Gastrocnemius medialis (tissue), 4 donors: ENCODE results near the gene PLAGL2.

Experiments used
- CTCF ChIP-seq, 5 experiments: fragments of 450-650 bp in 3 of 5; fragments of 200-600 bp in 2 of 5; sonication (generic) in 2 of 5; IDR thresholded peaks in 4 of 5; conservative IDR thresholded peaks in 1 of 5; 1 replicate in 4 of 5; 2 replicates in 1 of 5; pipeline ENCODE4 v1.5.1; 2016 to 2019; ENCODE audit warnings: antibody characterized with exemption in 5 of 5, mild to moderate bottlenecking in 3 of 5, moderate library complexity in 3 of 5
- POLR2A ChIP-seq, 2 donors: fragments of 450-650 bp; IDR thresholded peaks; one replicate each; pipeline ENCODE4 v1.6.1; 2017; ENCODE audit warnings: antibody characterized with exemption in 2 of 2, mild to moderate bottlenecking in 2 of 2, moderate library complexity in 2 of 2

DNA sequence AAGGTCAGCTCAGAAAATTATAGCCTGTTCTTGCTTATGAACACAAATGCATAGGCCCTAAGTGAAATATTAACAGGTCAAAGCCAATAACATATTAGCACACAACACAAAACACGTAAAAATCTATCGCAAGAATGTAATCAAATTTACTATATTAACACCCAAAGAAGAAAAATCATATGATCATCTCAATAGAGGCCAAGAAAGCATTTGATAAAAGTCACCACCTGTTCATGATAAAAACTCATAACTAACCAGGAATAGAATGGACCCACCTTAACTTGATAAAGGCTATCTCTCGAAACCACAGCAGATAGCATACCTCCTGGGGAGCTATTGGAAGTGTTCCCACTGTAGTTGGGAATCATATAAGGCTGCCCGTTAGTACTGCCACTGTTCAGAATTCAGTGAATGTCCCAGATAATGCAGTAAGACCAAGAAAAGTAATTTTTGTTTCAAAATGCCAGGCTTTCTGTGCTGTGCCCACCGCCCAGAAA lies 21.8 kb upstream of the PLAGL2 start:
- TF ChIP-seq POLR2A (IDR thresholded peaks at IDR 0.05) (no peak), CTCF (IDR thresholded peaks at IDR 0.05 in 4 of 5, conservative IDR thresholded peaks at IDR 0.05 in 1 of 5) (no peak)
